NCI-H69 (cell line): ENCODE results near the gene CEP170B.
"Not testable (repeated sequence)": the region's sequence is repeated elsewhere in the genome, so short reads cannot be mapped to it uniquely, and the experiment has no call there.

Experiments
- DNase-seq: peaks from one replicate; lab custom pipeline; 2025; lab: John Stamatoyannopoulos, UW

CEP170B gene

DNA sequence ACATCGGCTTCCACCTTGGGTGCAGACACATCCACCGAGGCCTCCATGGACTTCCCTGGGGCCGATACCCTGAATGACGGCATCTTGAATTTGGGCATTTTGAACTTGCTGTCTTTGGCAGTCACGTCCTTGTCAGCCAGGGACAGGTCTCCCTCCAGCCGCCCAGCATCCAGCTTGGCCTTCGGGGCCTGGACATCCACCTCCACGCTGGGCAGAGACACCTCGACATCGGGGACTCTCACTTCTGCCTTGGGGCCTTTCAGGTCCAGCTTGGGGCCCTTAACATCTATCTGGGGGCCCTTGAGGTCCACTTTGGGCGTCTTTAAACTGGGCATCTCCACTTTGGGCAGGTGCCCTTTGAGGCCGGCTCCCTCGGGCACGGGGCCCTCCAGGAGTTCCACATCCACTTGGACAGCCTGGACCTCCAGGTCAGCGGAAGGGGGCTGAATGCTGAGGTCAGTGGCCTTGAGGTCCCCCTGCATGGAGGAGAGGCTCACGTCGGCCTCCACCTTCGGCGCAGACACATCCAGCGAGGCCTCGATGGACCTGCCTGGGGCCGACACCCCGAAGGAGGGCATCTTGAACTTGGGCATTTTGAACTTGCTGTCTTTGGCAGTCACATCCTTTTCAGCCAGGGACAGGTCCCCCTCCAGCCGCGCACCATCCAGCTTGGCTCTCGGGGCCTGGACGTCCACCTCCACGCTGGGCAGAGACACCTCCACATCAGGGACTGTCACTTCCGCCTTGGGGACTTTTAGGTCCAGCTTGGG lies 79.6 kb downstream of the CEP170B start:
- DNase-seq: not testable (repeated sequence)

GRCh38 chr14:104945266-104945665 lies 80.2 kb downstream of the CEP170B start:
- not testable (repeated sequence) for DNase-seq
